Parathyroid adenoma (tissue), 2 donors: ENCODE measurements around the gene CELA2B.
"Not testable (repeated sequence)": the region's sequence is repeated elsewhere in the genome, so short reads cannot be mapped to it uniquely, and the experiment has no call there.

ENCODE experiments used
- H2AFZ ChIP-seq: fragments of 300-600 bp; sonication (generic); one replicate; pipeline ENCODE4 v1.7.0; 2017; ENCODE audit warnings: antibody characterized with exemption, mild to moderate bottlenecking
- H3K27ac ChIP-seq: fragments of 300-600 bp; sonication (generic); one replicate; pipeline ENCODE4 v1.7.0; 2017
- H3K27me3 ChIP-seq: fragments of 300-600 bp; sonication (generic); one replicate; pipeline ENCODE4 v1.7.0; 2017; ENCODE audit warnings: low read length; ENCODE audit not compliant: control insufficient read depth, insufficient read depth
- H3K36me3 ChIP-seq: fragments of 300-600 bp; sonication (generic); one replicate; pipeline ENCODE4 v1.7.0; 2017; ENCODE audit warnings: low read length; ENCODE audit not compliant: control insufficient read depth, insufficient read depth
- H3K4me1 ChIP-seq: fragments of 300-600 bp; sonication (generic); one replicate; pipeline ENCODE4 v1.7.0; 2017; ENCODE audit warnings: control low read depth
- H3K4me2 ChIP-seq: fragments of 300-600 bp; sonication (generic); one replicate; pipeline ENCODE4 v1.7.0; 2017; ENCODE audit warnings: low read length
- H3K4me3 ChIP-seq: fragments of 300-600 bp; sonication (generic); one replicate; pipeline ENCODE4 v1.7.0; 2017; ENCODE audit warnings: low read depth, low read length
- H3K79me2 ChIP-seq: fragments of 300-600 bp; sonication (generic); one replicate; pipeline ENCODE4 v1.7.0; 2017; ENCODE audit warnings: control low read depth
- H3K9ac ChIP-seq: fragments of 300-600 bp; sonication (generic); one replicate; pipeline ENCODE4 v1.7.0; 2017; ENCODE audit warnings: mild to moderate bottlenecking
- H3K9me3 ChIP-seq: fragments of 300-600 bp; sonication (generic); one replicate; pipeline ENCODE4 v1.7.0; 2017; ENCODE audit warnings: low read length; ENCODE audit not compliant: control insufficient read depth
- CTCF ChIP-seq: fragments of 300-600 bp; sonication (generic); IDR thresholded peaks from one replicate; pipeline ENCODE4 v1.7.0; 2017; ENCODE audit warnings: antibody characterized with exemption, mild to moderate bottlenecking
- donor health status: primary hyperparathyroidism.

The CELA2B gene

GRCh38 chr1:15468145-15468544 lies 7.8 kb upstream of the CELA2B start:
- H3K4me1 ChIP-seq: no peaks in the 10 kb centered on the region
- no peak overlapping the region for H2AFZ ChIP-seq
- H3K9me3 ChIP-seq: no peaks in the 10 kb centered on the region
- H3K36me3 ChIP-seq: no peaks in the 10 kb centered on the region
- no peaks in the 10 kb centered on the region for H3K79me2 ChIP-seq
- H3K27ac ChIP-seq: no peak overlapping the region
- TF ChIP-seq CTCF: no peak
- H3K27me3 ChIP-seq: no peaks in the 10 kb centered on the region
- no peak overlapping the region for H3K4me2 ChIP-seq
- H3K9ac ChIP-seq: no peak overlapping the region
- H3K4me3 ChIP-seq: no peak overlapping the region

DNA sequence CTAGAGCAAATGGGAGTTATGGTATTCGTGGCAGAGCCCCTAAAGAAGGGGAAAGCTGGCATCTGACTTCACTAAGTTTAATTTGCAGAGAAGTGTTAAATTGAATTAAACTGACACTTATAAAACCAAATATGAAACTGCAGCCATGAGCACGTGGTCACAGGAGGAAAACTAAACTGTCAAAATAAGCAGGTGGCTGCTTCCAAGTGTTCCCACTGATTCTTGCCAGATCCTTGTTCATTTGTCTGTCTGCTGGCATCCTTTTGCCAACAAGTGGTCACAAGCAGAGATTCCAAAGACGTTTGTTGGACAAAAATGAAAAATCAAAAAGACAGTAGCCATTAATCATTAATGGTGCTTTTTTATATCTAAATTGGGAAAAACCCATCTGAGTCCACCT lies 6.5 kb upstream of the CELA2B start:
- Histone ChIP-seq H3K4me2 (no peak overlapping the region), H3K27ac (no peak overlapping the region), H3K27me3 (no peaks in the 10 kb centered on the region), H3K79me2 (no peaks in the 10 kb centered on the region), H3K9ac (no peak overlapping the region), H3K4me3 (no peak overlapping the region), H2AFZ (no peak overlapping the region), H3K9me3 (no peaks in the 10 kb centered on the region), H3K4me1 (no peaks in the 10 kb centered on the region), H3K36me3 (no peaks in the 10 kb centered on the region)
- no peak for TF ChIP-seq CTCF

- not testable (repeated sequence) for H3K79me2 ChIP-seq, H3K9ac ChIP-seq, H3K27ac ChIP-seq, H3K4me3 ChIP-seq, H3K4me1 ChIP-seq, H3K9me3 ChIP-seq, H3K4me2 ChIP-seq, H3K36me3 ChIP-seq, H2AFZ ChIP-seq, H3K27me3 ChIP-seq
Observed at GRCh38 chr1:15469821-15470448, 6.0 kb upstream of the CELA2B start.

GRCh38 chr1:15471067-15471466 lies 4.8 kb upstream of the CELA2B start:
- not testable (repeated sequence) for H2AFZ ChIP-seq, H3K36me3 ChIP-seq, H3K4me2 ChIP-seq, H3K9ac ChIP-seq, H3K4me1 ChIP-seq, H3K79me2 ChIP-seq, H3K4me3 ChIP-seq, H3K9me3 ChIP-seq, H3K27me3 ChIP-seq, H3K27ac ChIP-seq

- H2AFZ ChIP-seq, H3K79me2 ChIP-seq, H3K27me3 ChIP-seq, H3K9ac ChIP-seq, H3K27ac ChIP-seq, H3K4me2 ChIP-seq, H3K4me3 ChIP-seq, H3K36me3 ChIP-seq, H3K4me1 ChIP-seq, H3K9me3 ChIP-seq: not testable (repeated sequence)
Observed at GRCh38 chr1:15471723-15472122, 4.2 kb upstream of the CELA2B start.

DNA sequence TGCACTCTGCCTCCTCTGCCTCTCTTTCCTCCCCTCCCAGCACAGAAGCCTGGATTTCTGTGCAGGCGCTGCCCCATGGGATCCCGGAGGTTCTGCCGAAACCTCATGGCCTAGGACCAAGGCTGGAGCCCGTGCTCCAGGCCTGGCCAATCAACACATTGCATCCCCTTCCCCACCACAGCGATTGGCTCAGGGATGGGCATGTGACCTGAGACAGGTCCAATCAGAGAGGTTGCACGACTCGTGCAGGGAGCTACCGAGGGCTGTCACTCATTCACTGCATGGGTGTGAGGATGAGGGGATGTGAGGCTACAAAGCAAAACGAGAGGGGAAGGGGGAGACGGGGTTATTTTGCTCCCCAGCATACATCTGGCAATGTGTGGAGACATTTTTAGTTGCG lies 3.3 kb upstream of the CELA2B start:
- no peaks in the 10 kb centered on the region for H3K27me3 ChIP-seq
- H3K9ac ChIP-seq: no peak overlapping the region
- H3K4me1 ChIP-seq: no peaks in the 10 kb centered on the region
- no peak for TF ChIP-seq CTCF
- no peak overlapping the region for H2AFZ ChIP-seq
- H3K4me2 ChIP-seq: no peak overlapping the region
- no peaks in the 10 kb centered on the region for H3K9me3 ChIP-seq
- H3K79me2 ChIP-seq: no peaks in the 10 kb centered on the region
- no peak overlapping the region for H3K27ac ChIP-seq
- H3K36me3 ChIP-seq: no peaks in the 10 kb centered on the region
- no peak overlapping the region for H3K4me3 ChIP-seq
